ENCODE measurements around the gene TPST2.

- no peak for TF ChIP-seq CTCF (IDR thresholded peaks at IDR 0.05)
- no peak for TF ChIP-seq POLR2A (IDR thresholded peaks at IDR 0.05)
These were observed 47.1 kb downstream of the TPST2 start for GRCh38 chr22:26542831-26543230.
